Lower lobe of right lung (tissue), 2 donors: Measurements from ENCODE around the gene SLC6A18. TPM values are rescaled to one million over a fixed set of nuclear protein-coding genes. Genes with fewer than 3 reads are reported as not detected.
A peak's percentile ranks its signal among the peaks of the same experiment; 100 is the strongest.

Experiments
- ATAC-seq, 2 donors: fragments of 200-7000 bp; cut with Tn5 transposase; one replicate each; pipeline ENCODE4 v1.9.1; 2020 to 2022; ENCODE audit warnings: mild to moderate bottlenecking in 2 of 2, moderate library complexity in 2 of 2
- DNase-seq: peaks from one replicate; pipeline ENCODE4 v3.0.0-alpha.2; 2020
- H3K27ac ChIP-seq: fragments of 200-600 bp; one replicate; pipeline ENCODE4 v1.8.0; 2022
- H3K27me3 ChIP-seq: fragments of 200-600 bp; one replicate; pipeline ENCODE4 v1.8.0; 2022; ENCODE audit warnings: low read depth
- H3K36me3 ChIP-seq: fragments of 200-600 bp; one replicate; pipeline ENCODE4 v1.8.0; 2022; ENCODE audit warnings: mild to moderate bottlenecking
- H3K4me1 ChIP-seq: fragments of 200-600 bp; one replicate; pipeline ENCODE4 v1.8.0; 2022
- H3K4me3 ChIP-seq: fragments of 200-600 bp; one replicate; pipeline ENCODE4 v1.8.0; 2022; ENCODE audit warnings: mild to moderate bottlenecking
- H3K9me3 ChIP-seq: fragments of 200-600 bp; one replicate; pipeline ENCODE4 v1.8.0; 2022
- CTCF ChIP-seq: fragments of 200-600 bp; IDR thresholded peaks from one replicate; pipeline ENCODE4 v1.8.0; 2022; ENCODE audit warnings: antibody characterized with exemption, mild to moderate bottlenecking
- intact Hi-C: fragments of 100-400 bp; cut with DNase I; formaldehyde crosslinking; loops from one replicate; pipeline ENCODE4 v1.11.0; 2022
- total RNA-seq: library from RNA; stranded (reverse); fragmentation: NEBNext Ultra II Directional; extraction: Animal tissue kit (Norgen Biotek cat#: 25700); gene quantifications from one replicate; pipeline ENCODE4 v1.2.1, GENCODE V29; 2021
- donor health status: DM: no; HTN: yes; CAD: no; lungs with severe emphysema.

The SLC6A18 gene
- total RNA-seq, 1 donor from 2014 or later: not detected

- H3K27me3 ChIP-seq: peaks cover 6% of the 10 kb centered on the region
- no peak overlapping the region for H3K27ac ChIP-seq
- no peak for ATAC-seq
- intact Hi-C loops: no loop called here
- TF ChIP-seq CTCF: no peak
- H3K4me1 ChIP-seq: no peaks in the 10 kb centered on the region
- H3K9me3 ChIP-seq: no peaks in the 10 kb centered on the region
- H3K4me3 ChIP-seq: no peak overlapping the region
- DNase-seq: no peak
- no peaks in the 10 kb centered on the region for H3K36me3 ChIP-seq
These were observed 1.9 kb upstream of the SLC6A18 start for GRCh38 chr5:1223278-1223670.

DNA sequence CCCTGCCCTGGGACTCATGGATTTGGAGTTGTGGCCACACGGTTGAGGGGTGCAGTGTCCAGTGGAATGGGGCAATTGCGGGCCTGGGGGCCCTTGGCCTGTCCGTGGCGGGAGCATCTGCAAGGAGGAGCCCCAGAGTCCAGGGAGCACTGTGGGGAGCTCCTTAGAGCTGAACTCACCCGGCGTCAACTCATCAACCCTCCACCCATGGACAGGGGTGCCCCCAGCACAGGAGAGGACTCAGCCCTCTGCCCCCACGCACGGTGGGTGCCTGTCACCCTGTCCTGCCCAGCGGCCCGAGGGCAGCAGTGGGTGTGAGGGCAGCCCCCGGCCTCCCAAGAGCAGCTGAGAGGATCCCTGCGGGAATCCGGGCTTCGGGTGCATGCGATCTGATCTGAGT is 550 bp upstream of the SLC6A18 start:
- Histone ChIP-seq H3K9me3 (no peaks in the 10 kb centered on the region), H3K27me3 (peaks cover 10% of the 10 kb centered on the region), H3K4me1 (no peaks in the 10 kb centered on the region), H3K27ac (no peak overlapping the region), H3K4me3 (no peak overlapping the region), H3K36me3 (no peaks in the 10 kb centered on the region)
- intact Hi-C loops: no loop called here
- no peak for TF ChIP-seq CTCF
- DNase-seq (no peak), ATAC-seq (no peak)

DNA sequence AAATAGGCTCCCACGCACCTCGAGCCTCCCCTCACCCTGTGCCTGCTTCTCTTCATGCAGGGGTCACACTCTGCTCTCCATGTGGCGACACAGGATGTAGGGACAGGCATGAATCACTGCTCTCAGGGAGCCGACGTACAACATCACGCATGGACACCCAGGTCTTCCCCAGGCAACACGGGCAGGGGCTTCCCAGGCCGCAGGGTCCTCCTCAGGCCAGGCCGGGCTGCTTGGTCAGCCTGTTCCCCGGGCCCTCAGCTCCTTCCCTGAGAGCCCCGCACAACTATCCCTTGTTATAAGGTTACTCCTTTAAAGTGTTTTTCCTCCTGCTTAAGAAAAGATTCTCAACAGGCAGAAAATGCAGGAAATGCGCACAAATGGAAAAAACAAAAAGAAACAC is 1.1 kb downstream of the SLC6A18 start:
- no peaks in the 10 kb centered on the region for H3K9me3 ChIP-seq
- TF ChIP-seq CTCF: no peak
- DNase-seq (no peak), ATAC-seq (no peak)
- no peaks in the 10 kb centered on the region for H3K4me1 ChIP-seq
- peaks cover 13% of the 10 kb centered on the region for H3K27me3 ChIP-seq
- H3K27ac ChIP-seq: no peak overlapping the region
- no peak overlapping the region for H3K4me3 ChIP-seq
- H3K36me3 ChIP-seq: no peaks in the 10 kb centered on the region
- intact Hi-C loops: no loop called here

DNA sequence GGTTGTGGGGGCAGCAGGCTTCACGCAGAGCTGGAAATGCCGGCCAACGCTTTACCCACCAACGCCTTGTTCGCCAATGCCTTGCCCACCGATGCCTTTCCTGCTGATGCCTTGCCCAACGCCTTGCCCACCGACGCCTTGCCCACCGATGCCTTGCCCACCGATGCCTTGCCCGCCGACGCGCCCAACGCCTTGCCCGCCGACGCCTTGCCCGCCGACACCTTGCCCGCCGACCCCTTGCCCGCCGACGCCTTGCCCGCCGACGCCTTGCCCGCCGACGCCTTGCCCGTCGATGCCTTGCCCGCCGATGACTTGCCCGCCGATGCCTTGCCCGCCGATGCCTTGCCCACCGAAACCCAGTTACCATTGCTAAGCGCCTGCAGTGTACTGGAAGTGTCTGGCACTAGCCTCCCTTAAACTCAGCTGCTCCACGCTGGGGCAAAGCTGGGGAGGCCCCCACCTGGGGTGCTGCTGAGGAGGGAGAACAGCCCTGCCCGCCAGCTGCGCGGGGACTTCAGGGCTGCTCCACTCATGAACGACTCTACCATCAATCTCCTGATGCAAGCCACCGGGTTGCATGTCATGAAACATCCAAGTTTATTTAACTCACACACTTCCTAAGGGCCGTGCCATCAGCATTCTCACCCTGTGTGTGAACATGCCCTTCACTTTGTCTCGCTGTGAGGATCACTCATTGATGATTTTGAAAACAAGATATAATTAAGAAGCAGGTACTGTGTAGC is 1.8 kb downstream of the SLC6A18 start:
- Histone ChIP-seq H3K27me3 (peaks cover 17% of the 10 kb centered on the region), H3K4me3 (no peak overlapping the region), H3K4me1 (no peaks in the 10 kb centered on the region), H3K27ac (no peak overlapping the region), H3K36me3 (no peaks in the 10 kb centered on the region), H3K9me3 (no peaks in the 10 kb centered on the region)
- TF ChIP-seq CTCF: no peak
- ATAC-seq (no peak), DNase-seq (no peak)
- intact Hi-C loops: no loop called here

GRCh38 chr5:1227667-1228066 is 2.5 kb downstream of the SLC6A18 start:
- H3K27me3 ChIP-seq: peaks cover 23% of the 10 kb centered on the region

More at GRCh38 chr5:1227667-1228066, 2.5 kb downstream of the SLC6A18 start:
- ATAC-seq (peak; percentile 31 to 40), DNase-seq (no peak)
- H3K36me3 ChIP-seq: no peaks in the 10 kb centered on the region
- H3K9me3 ChIP-seq: no peaks in the 10 kb centered on the region
- no peak overlapping the region for H3K4me3 ChIP-seq
- no peak overlapping the region for H3K27ac ChIP-seq
- intact Hi-C loops: no loop called here
- H3K4me1 ChIP-seq: no peaks in the 10 kb centered on the region
- no peak for TF ChIP-seq CTCF
